IPS-15b (cell line): ENCODE data around the gene DIABLO.
"Not testable (repeated sequence)": the region's sequence is repeated elsewhere in the genome, so short reads cannot be mapped to it uniquely, and the experiment has no call there.

ENCODE experiments used
- H3K27me3 ChIP-seq: one replicate; pipeline ENCODE4 v1.6.1; 2013; ENCODE audit warnings: low read length; ENCODE audit not compliant: control insufficient read depth, insufficient read depth
- H3K36me3 ChIP-seq: one replicate; pipeline ENCODE4 v1.6.1; 2013; ENCODE audit warnings: low read length; ENCODE audit not compliant: control insufficient read depth, insufficient read depth
- H3K4me1 ChIP-seq: one replicate; pipeline ENCODE4 v1.6.1; 2013; ENCODE audit warnings: mild to moderate bottlenecking, low read length; ENCODE audit not compliant: control insufficient read depth, insufficient read depth
- H3K4me3 ChIP-seq: one replicate; pipeline ENCODE4 v1.5.1; 2013; ENCODE audit warnings: low read depth, low read length
- H3K9ac ChIP-seq: one replicate; pipeline ENCODE4 v1.6.1; 2013; ENCODE audit warnings: low read depth, mild to moderate bottlenecking, low read length
- H3K9me3 ChIP-seq: one replicate; pipeline ENCODE4 v1.6.1; 2013; ENCODE audit warnings: mild to moderate bottlenecking, low read length; ENCODE audit not compliant: control insufficient read depth, insufficient read depth

DIABLO gene

DNA sequence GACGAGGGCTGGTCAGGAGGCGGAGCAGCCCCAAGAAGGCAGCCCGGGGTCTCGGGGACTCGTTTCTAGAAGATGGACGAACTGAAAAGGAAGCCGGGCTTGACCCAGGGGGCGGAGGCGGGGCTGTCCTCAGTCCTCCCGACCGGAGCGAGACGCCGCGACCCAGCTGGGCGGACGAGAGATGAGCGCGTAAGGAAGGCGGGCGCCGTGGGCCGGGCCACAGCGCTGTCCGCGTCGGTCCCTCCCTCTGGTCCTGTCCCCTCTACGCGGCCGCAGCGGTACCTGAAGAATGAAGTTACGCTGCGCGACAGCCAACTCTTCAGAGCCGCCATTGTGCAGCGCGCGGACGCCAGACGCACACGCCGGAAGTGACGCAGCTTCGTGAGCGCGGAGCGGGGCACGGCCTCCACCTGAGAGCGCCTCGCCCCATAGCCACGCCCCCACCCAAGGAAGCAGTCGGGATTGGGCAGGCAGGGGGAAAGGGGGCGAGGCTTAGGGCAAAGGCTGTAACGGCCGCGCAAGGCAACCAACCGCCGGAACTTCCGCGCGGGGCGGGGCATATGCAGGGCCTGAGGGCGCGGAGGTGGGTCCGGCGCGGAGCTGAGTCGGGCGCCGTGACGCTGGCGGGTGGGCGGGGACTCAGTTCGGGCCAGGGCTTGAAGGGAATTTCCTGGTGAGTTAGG is at the start of gene DIABLO:
DIABLO (minus strand) TSS at position 370 of the 683 bp plus-strand sequence; CDS start at position 332, 38 bp downstream.
- H3K4me1 ChIP-seq: peaks cover 5% of the 10 kb centered on the region
- H3K27me3 ChIP-seq: peaks cover 8% of the 10 kb centered on the region
- no peaks in the 10 kb centered on the region for H3K9me3 ChIP-seq
- peak within 1 kb of the TSS; percentile 96 for H3K4me3 ChIP-seq
- H3K9ac ChIP-seq: peak within 1 kb of the TSS; percentile 91
- H3K36me3 ChIP-seq: peaks cover 32% of the 10 kb centered on the region

GRCh38 chr12:122275459-122275858 is 49.6 kb upstream of the DIABLO start:
- H3K36me3 ChIP-seq: no peaks in the 10 kb centered on the region
- no peaks in the 10 kb centered on the region for H3K4me1 ChIP-seq
- no peaks in the 10 kb centered on the region for H3K27me3 ChIP-seq
- no peaks in the 10 kb centered on the region for H3K9me3 ChIP-seq
- H3K9ac ChIP-seq: no peak overlapping the region
- no peak overlapping the region for H3K4me3 ChIP-seq

DNA sequence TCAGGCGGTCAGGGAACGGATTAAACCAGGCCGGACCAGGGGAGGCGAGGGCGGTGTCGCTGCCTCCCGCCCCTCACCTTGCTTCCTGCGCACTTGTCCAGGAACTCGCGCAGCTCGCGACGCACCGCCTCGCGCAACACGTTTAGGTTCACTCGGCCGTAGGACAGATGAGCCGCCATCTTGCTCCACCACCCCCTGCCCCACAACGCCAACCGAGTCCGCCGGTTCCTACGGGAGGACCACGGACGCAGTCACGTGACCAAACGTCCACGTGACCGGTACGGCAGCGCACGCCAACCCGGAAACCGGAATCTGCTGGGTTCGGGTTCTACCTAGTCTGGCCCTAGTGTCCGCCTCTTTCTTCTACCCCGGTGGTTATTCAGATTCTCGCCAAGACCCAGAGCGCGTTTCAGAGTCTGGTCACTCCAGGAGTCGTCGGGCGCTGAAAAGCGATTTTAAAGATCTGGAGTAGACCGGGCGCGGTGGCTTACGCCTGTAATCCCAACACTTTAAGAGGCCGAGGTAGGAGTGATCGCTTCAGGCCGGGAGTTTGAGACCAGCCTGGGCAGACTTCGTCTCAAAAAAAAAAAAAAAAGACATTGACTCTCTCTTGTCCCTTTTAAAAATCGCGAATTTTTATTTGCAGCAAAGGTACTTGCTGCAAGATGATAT is 40.5 kb upstream of the DIABLO start, which contains the start of gene VPS33A:
VPS33A (minus strand) TSS at position 265 of the 672 bp plus-strand sequence; CDS start at position 179, 86 bp downstream.
- no peaks in the 10 kb centered on the region for H3K4me1 ChIP-seq
- no peaks in the 10 kb centered on the region for H3K9me3 ChIP-seq
- peak within 1 kb of the TSS; percentile 94 for H3K4me3 ChIP-seq
- H3K36me3 ChIP-seq: no peaks in the 10 kb centered on the region
- peak within 1 kb of the TSS; percentile 84 for H3K9ac ChIP-seq
- H3K27me3 ChIP-seq: no peaks in the 10 kb centered on the region

DNA sequence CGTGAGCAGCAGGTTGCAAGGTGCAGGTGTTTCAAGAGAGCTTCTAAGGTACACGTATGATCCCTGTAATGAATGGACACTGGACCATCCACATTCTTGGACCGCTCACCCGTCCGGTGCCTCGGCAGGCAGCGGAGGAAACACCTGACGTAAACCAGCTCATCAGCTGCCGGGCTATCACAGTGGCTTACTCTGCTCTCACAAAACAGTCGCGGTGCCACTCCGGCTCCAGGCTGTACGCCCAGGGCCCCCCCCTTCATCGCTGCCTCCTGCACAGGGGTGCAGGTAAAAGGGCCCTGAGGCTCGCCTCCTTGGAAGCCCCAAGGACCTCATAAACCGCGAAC is 40.0 kb upstream of the DIABLO start:
- H3K4me3 ChIP-seq: peak overlapping the region; percentile 94
- no peaks in the 10 kb centered on the region for H3K36me3 ChIP-seq
- H3K4me1 ChIP-seq: no peaks in the 10 kb centered on the region
- H3K9me3 ChIP-seq: no peaks in the 10 kb centered on the region
- no peaks in the 10 kb centered on the region for H3K27me3 ChIP-seq
- peak overlapping the region; percentile 84 for H3K9ac ChIP-seq

GRCh38 chr12:122265476-122265875 is 39.6 kb upstream of the DIABLO start:
- Histone ChIP-seq H3K9ac (peak overlapping the region; percentile 84), H3K36me3 (no peaks in the 10 kb centered on the region), H3K9me3 (no peaks in the 10 kb centered on the region), H3K4me1 (no peaks in the 10 kb centered on the region), H3K27me3 (no peaks in the 10 kb centered on the region), H3K4me3 (peak overlapping the region; percentile 94)

- H3K27me3 ChIP-seq, H3K4me1 ChIP-seq, H3K4me3 ChIP-seq, H3K9me3 ChIP-seq, H3K36me3 ChIP-seq, H3K9ac ChIP-seq: not testable (repeated sequence)
Observed at GRCh38 chr12:122260735-122261134, 34.9 kb upstream of the DIABLO start.

DNA sequence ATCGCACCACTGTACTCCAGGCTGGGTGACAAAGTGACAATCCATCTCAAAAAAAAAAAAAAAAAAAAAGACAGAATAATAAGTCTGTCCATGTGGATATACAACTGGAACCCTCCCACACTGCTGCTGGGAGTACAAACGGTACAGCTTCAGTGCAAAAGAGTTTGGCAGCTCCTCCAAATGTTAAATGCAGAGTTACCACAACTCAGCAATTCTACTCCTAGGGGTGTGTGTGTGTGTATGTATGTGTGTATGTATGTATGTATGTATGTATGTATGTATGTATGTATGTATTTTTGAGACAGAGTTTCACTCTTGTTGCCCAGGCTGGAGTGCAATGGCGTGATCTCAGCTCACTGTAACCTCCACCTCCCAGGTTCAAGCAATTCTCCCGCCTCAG is 33.1 kb upstream of the DIABLO start:
- not testable (repeated sequence) for H3K9me3 ChIP-seq, H3K27me3 ChIP-seq, H3K36me3 ChIP-seq, H3K9ac ChIP-seq, H3K4me1 ChIP-seq, H3K4me3 ChIP-seq

DNA sequence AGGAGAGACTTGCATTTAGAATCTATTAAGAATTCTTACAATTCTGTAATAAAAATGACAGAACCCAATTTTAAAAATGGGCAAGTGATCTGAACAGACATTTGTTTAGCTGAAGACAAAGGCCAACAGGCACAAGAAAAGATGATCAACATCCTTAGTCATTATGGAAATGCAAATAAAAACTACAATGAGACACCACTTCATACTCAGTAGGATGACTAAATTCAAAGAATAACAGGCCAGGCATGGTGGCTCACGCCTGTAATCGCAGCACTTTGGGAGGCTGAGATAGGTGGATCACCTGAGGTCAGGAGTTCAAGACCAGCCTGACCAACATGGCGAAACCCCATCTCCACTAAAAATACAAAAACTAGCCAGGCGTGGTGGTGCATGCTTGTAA is 32.6 kb upstream of the DIABLO start:
- H3K27me3 ChIP-seq, H3K9ac ChIP-seq, H3K4me3 ChIP-seq, H3K9me3 ChIP-seq, H3K4me1 ChIP-seq, H3K36me3 ChIP-seq: not testable (repeated sequence)

GRCh38 chr12:122250536-122250935 is 24.7 kb upstream of the DIABLO start:
- Histone ChIP-seq H3K9ac (no peak overlapping the region), H3K4me1 (no peaks in the 10 kb centered on the region), H3K36me3 (no peaks in the 10 kb centered on the region), H3K27me3 (no peaks in the 10 kb centered on the region), H3K9me3 (no peaks in the 10 kb centered on the region), H3K4me3 (no peak overlapping the region)

GRCh38 chr12:122250047-122250446 is 24.2 kb upstream of the DIABLO start:
- Histone ChIP-seq H3K9me3 (no peaks in the 10 kb centered on the region), H3K4me3 (no peak overlapping the region), H3K36me3 (no peaks in the 10 kb centered on the region), H3K9ac (no peak overlapping the region), H3K27me3 (no peaks in the 10 kb centered on the region), H3K4me1 (no peaks in the 10 kb centered on the region)

GRCh38 chr12:122245553-122245952 is 19.7 kb upstream of the DIABLO start:
- Histone ChIP-seq H3K27me3 (no peaks in the 10 kb centered on the region), H3K9ac (no peak overlapping the region), H3K4me1 (no peaks in the 10 kb centered on the region), H3K36me3 (no peaks in the 10 kb centered on the region), H3K9me3 (no peaks in the 10 kb centered on the region), H3K4me3 (no peak overlapping the region)
